Duodenal mucosa (tissue), 2 donors: ENCODE measurements around the gene BICD2.
"Not testable (repeated sequence)": the region's sequence is repeated elsewhere in the genome, so short reads cannot be mapped to it uniquely, and the experiment has no call there.

Experiments used
- H3K27ac ChIP-seq: one replicate; pipeline ENCODE4 v1.7.0; 2013; ENCODE audit warnings: low read depth, low read length
- H3K27me3 ChIP-seq, 2 donors: one replicate each; pipeline ENCODE4 v1.7.0; 2013; ENCODE audit warnings: low read length in 2 of 2, control low read depth in 1 of 2; ENCODE audit not compliant: insufficient read depth in 2 of 2, control insufficient read depth in 1 of 2
- H3K36me3 ChIP-seq, 2 donors: one replicate each; pipeline ENCODE4 v1.7.0; 2013; ENCODE audit warnings: low read length in 2 of 2, control low read depth in 1 of 2; ENCODE audit not compliant: insufficient read depth in 2 of 2, control insufficient read depth in 1 of 2
- H3K4me1 ChIP-seq, 2 donors: one replicate each; pipeline ENCODE4 v1.7.0; 2013; ENCODE audit warnings: low read length in 2 of 2, control low read depth in 1 of 2; ENCODE audit not compliant: insufficient read depth in 2 of 2, control insufficient read depth in 1 of 2
- H3K4me3 ChIP-seq, 2 donors: one replicate each; pipeline ENCODE4 v1.7.0; 2013; ENCODE audit warnings: low read length in 2 of 2, low read depth in 1 of 2
- H3K9ac ChIP-seq, 2 donors: one replicate each; pipeline ENCODE4 v1.7.0; 2013; ENCODE audit warnings: low read length in 2 of 2, low read depth in 1 of 2
- H3K9me3 ChIP-seq, 2 donors: one replicate each; pipeline ENCODE4 v1.7.0; 2013; ENCODE audit warnings: low read length in 2 of 2, control low read depth in 1 of 2; ENCODE audit not compliant: control insufficient read depth in 1 of 2

Gene BICD2

DNA sequence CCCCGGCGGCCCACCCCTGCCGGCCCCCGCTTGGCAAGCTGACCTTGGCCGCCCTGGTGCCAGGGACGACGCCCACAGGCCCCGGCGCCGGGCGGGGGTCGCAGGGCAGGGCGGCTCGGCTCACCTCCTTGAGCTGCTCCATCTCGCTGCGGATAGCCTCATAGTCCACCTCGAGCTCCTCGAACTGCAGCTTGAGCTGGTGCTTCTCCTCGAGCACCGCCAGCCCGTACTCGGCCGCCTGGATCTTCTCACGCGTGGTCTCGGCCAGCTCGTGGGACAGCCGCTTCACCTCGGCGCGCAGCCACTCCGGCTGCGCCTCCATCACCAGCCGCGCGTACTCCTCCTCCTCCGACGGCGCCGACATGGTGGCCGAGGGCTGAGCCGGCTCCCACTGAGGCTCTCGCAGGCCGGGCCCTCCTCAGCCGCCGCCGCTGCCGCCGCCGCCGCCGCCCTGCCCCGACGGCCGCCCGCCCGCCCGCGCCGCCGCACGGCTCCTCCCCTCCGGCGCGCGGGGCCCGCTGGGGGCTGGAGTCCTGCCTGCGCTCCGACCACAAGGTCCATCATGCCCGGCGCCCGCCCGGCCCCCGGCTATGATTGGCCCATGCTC lies at the start of gene BICD2:
Gene BICD2 (minus strand): TSS at position 453 of the 607 bp plus-strand sequence. CDS start 89 bp downstream, at position 364.
- Histone ChIP-seq H3K9ac (peak within 1 kb of the TSS; percentile 76 to 77), H3K4me3 (peak within 1 kb of the TSS; percentile 75 to 81), H3K9me3 (no peaks in the 10 kb centered on the region), H3K36me3 (no peaks in the 10 kb centered on the region), H3K4me1 (peaks cover 29 to 57% of the 10 kb centered on the region in 2 donors), H3K27me3 (peaks cover 7 to 9% of the 10 kb centered on the region in 2 donors), H3K27ac (peak within 1 kb of the TSS; percentile 99)

DNA sequence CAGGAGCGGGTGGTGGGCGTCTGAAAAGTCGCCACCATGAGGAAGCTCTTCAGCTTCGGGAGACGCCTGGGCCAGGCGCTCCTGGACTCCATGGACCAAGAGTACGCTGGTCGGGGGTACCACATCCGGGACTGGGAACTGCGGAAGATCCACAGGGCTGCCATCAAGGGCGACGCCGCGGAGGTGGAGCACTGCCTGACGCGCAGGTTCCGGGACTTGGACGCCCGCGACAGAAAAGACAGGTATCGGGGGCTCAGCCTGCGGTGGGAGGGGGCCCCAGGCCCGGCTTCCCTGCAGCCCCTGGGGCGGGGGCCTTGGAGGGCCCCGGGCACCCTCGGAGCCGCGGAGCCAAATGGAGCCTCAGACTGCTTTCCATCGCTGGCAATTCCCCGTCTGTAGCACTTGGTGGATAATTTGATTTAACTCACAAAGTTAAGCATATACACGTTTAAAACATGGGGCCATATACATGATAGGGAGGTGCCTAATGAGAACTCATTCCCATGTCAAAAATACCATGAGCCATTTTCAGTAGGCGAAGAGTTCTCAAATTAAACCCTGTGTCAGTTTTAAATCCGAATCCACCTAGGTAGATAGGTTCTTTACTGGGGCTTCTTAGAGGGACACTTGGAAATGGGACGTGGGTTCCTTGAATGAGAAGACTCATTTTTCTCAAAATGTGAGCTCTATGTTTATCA lies 45.1 kb upstream of the BICD2 start:
- not testable (repeated sequence) for H3K27ac ChIP-seq, H3K9me3 ChIP-seq, H3K9ac ChIP-seq, H3K36me3 ChIP-seq, H3K4me3 ChIP-seq
- Histone ChIP-seq H3K27me3 (peaks cover 52 to 68% of the 10 kb centered on the region in 2 donors), H3K4me1 (peaks cover 0 to 13% of the 10 kb centered on the region in 2 donors)

DNA sequence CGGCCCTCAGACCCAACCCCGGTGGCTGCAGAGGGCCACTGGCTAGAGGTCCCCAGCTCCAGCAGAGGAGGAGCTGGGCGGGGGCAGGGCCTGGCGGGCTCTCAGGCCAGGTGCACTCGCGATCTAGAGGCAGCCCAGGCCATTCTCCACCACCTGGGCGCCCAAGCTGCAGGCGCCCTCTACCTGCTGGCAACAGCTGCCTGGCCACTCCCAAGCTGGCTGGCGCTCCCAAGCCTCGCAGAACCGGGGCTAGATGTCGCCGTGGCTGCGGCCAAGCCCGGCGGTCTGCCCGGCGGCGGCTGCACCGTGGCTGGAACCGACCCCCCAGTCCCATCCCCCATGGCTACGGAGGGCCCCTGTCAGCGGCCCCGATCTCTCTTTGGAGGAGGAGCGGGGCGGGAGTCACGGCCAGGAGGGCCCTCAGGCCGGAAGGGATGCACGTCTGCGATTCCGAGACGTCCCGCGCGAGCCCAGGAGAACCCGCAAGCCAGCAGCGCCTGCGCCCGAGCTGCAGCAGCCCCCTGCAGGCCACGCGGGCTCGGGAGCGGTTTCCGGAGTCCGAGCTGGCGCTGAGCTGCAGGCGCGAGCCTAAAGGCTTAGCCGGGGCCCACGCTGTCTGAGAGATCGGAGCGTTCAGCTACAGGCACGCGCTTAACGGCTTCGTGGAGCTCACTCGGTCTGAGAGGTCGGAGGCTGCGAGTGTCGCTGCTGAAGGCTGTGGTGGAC lies 44.3 kb upstream of the BICD2 start:
- Histone ChIP-seq H3K36me3 (no peaks in the 10 kb centered on the region), H3K9ac (no peak overlapping the region), H3K4me1 (peaks cover 0 to 13% of the 10 kb centered on the region in 2 donors), H3K27ac (no peak overlapping the region), H3K27me3 (peaks cover 60 to 76% of the 10 kb centered on the region in 2 donors), H3K9me3 (no peaks in the 10 kb centered on the region), H3K4me3 (peak overlapping the region in 1 of 2 donors; percentile 53)

DNA sequence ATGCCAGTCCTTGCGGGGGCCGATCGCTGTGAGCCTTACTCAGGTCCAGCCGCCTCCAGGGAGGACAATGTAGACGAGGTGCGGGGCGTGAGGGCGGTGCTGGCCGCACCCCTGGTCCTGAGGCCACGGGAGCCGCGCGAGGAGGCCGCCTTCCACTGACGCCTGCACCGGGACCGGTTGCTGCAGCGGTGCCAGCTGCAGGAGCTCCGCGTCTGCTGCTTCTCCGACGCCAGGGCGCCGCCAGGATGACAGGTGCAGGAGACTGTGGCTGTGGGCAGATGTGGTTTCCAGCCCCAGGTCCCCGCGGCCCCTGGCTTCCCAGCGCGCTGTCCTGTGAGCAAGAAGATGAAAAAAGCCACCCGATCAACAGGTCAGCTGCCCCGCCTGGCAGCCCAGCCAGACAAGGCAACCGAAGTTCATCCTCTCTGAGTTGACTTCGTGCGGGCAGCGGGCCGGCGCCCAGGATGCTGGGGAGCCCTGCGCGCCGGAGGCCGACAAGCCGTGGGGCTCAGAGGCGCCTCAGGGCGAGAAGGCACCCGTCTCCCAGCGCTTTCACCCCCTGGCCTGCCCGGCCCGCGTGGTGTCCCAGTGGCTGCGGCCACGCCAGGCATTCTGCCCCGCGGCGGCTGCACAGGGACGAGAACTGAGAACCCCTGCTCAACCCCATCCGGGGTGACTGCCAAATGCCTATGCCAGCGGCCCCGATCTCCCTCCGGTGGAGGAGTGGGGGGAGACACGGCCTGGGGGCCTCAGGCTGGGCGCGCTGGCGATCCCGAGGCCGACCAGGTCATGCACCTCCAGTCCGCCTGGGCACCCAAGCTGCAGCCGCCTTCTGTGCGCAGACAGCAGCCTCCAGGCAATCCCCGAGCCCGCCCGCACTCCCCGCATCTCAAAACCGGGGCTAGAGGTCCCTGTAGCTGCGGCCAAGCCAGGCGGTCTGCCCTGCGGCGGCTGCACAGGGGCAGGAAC lies 43.4 kb upstream of the BICD2 start:
- H3K9me3 ChIP-seq: no peaks in the 10 kb centered on the region
- no peak overlapping the region for H3K27ac ChIP-seq
- no peak overlapping the region for H3K9ac ChIP-seq
- H3K27me3 ChIP-seq: peaks cover 66 to 78% of the 10 kb centered on the region in 2 donors
- H3K4me3 ChIP-seq: peak overlapping the region in 1 of 2 donors; percentile 21
- H3K36me3 ChIP-seq: no peaks in the 10 kb centered on the region
- peaks cover 0 to 13% of the 10 kb centered on the region in 2 donors for H3K4me1 ChIP-seq

DNA sequence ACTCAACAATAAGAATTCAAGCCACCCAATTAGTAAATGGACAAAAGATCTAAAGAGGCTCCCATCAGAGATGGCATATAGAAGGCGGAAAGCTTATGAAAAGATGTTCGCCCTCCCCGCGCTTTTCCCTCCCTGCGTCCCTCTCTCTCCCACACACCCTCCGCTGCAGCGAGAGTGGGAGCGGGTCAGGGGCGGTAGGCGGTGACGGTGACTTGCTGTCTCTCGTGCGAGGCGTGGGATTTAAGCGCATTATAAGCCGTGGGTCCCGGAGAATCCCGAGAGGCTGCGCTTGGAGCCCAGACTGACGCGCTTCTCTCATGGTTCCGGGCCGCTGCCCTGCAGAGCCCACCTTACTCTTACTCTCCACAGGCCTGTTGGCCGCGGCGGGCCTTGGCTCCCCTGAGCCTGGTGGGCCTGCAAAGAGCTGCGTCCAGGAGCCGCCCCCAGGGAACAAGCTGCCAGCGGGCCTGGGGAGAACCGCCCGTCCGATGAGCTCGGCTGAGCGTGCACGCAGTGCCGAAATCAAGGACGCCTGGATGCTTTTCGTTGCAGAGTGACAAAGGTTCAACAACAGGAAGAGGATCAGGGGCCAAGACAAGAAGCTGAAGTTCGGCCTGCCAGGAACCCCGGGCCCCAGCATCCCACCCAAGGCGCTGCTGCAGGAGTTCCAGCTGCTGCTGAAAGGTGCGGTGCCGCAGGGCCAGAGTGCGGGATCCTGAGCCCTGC lies 42.6 kb upstream of the BICD2 start:
- no peaks in the 10 kb centered on the region for H3K9me3 ChIP-seq
- H3K27ac ChIP-seq: no peak overlapping the region
- H3K36me3 ChIP-seq: no peaks in the 10 kb centered on the region
- H3K4me1 ChIP-seq: peaks cover 0 to 13% of the 10 kb centered on the region in 2 donors
- H3K9ac ChIP-seq: no peak overlapping the region
- H3K27me3 ChIP-seq: peaks cover 66 to 72% of the 10 kb centered on the region in 2 donors
- no peak overlapping the region for H3K4me3 ChIP-seq

DNA sequence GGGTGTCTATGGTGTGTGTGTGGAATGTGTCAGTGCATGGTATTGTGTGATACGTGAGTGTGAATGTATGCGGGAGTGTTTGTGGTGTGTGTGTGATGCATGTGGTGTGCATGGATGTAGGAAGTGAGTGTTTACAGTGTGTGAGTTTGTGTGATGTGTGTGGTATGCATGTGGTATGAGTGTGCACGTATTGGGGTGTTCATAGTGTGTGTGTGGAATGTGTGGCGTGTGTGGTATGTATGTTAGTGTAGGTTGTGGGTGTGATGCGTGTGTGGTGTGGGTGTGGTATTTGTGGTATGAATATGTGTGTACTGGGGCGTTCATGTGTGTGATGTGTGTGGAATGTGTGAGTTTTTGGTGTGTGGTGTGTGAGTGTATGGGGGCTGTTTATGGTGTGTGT lies 40.1 kb upstream of the BICD2 start:
- Histone ChIP-seq H3K36me3 (no peaks in the 10 kb centered on the region), H3K4me3 (no peak overlapping the region), H3K9ac (no peak overlapping the region), H3K9me3 (no peaks in the 10 kb centered on the region), H3K27me3 (peaks cover 50 to 55% of the 10 kb centered on the region in 2 donors), H3K4me1 (peaks cover 0 to 13% of the 10 kb centered on the region in 2 donors), H3K27ac (no peak overlapping the region)

DNA sequence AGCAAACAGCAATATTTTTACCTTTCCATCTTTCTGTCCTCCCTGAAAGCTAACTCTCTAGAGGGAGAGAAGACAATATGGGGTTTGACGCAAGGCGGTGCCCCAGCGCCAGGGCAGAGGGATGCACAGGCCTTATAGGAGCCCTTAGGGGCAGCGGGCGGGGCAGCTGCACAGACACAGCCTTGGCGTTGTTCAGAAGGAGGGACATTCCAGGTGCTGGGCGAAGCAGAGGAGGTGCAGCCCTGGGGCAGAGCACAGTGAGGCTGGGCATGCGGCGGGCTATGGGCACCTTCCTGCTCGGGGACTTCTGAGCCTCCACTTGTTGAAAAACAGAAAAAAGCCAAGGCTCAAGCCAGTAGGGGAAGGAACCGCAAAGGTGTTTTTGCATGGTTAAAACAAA lies 33.7 kb upstream of the BICD2 start:
- H3K4me1 ChIP-seq: no peaks in the 10 kb centered on the region
- no peaks in the 10 kb centered on the region for H3K9me3 ChIP-seq
- H3K27me3 ChIP-seq: peaks cover 24 to 26% of the 10 kb centered on the region in 2 donors
- H3K36me3 ChIP-seq: no peaks in the 10 kb centered on the region
- no peak overlapping the region for H3K4me3 ChIP-seq
- no peak overlapping the region for H3K27ac ChIP-seq
- no peak overlapping the region for H3K9ac ChIP-seq

DNA sequence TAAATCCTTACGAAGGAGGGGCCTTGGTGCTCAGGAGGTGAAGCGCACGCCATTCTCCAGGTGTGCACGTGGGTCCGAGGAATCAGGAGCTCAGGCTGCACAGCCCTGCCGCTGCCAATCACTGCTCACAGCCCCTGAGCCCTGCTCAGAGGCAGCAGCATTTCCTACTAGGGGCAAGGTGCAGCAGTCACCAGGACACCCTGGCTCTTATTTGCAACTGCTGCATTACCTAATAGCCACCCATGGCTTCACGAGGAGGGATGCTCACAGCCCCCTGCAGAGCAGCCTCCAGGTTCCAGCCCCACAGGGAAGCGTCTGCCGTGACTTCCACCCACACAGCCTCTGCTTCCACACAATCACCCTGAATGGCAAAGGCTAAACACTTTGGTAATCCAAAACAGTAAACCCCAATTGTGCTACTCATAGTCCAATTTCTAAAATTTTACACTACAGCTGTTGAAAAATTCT lies 31.7 kb upstream of the BICD2 start:
- H3K9ac ChIP-seq, H3K27ac ChIP-seq, H3K36me3 ChIP-seq, H3K4me1 ChIP-seq, H3K4me3 ChIP-seq, H3K9me3 ChIP-seq: not testable (repeated sequence)
- peaks cover 23 to 34% of the 10 kb centered on the region in 2 donors for H3K27me3 ChIP-seq
